Mesenchymal stem cell (in vitro differentiated cells and primary cell): Measurements from ENCODE around the gene ASH1L.
"Not testable (repeated sequence)": the region's sequence is repeated elsewhere in the genome, so short reads cannot be mapped to it uniquely, and the experiment has no call there.

ENCODE experiments used
- DNase-seq: peaks from one replicate; pipeline ENCODE4 v3.0.0-alpha.2; 2013
- H2AFZ ChIP-seq: one replicate; pipeline ENCODE4 v1.6.1; 2013; ENCODE audit warnings: low read depth, mild to moderate bottlenecking, control low read depth, inconsistent platforms, low read length, moderate library complexity
- H2AK5ac ChIP-seq: 2 replicates; pipeline ENCODE4 v1.6.1; 2013; ENCODE audit warnings: low read length, moderate library complexity, mild to moderate bottlenecking, inconsistent platforms; ENCODE audit not compliant: severe bottlenecking
- H2BK120ac ChIP-seq: one replicate; pipeline ENCODE4 v1.6.1; 2013; ENCODE audit warnings: low read depth, mild to moderate bottlenecking, inconsistent platforms, low read length, moderate library complexity
- H2BK12ac ChIP-seq, 2 experiments: one replicate each; pipeline ENCODE4 v1.6.1; 2013; ENCODE audit warnings: inconsistent platforms in 2 of 2, low read length in 2 of 2, mild to moderate bottlenecking in 2 of 2, moderate library complexity in 2 of 2, control low read depth in 1 of 2
- H2BK15ac ChIP-seq: one replicate; pipeline ENCODE4 v1.6.1; 2013; ENCODE audit warnings: mild to moderate bottlenecking, low read depth, inconsistent platforms; ENCODE audit not compliant: poor library complexity, severe bottlenecking
- H2BK5ac ChIP-seq: 2 replicates; pipeline ENCODE4 v1.6.1; 2013; ENCODE audit warnings: low read depth, mild to moderate bottlenecking, low read length, control low read depth, inconsistent platforms; ENCODE audit not compliant: poor library complexity, severe bottlenecking
- H3K14ac ChIP-seq, 2 experiments: one replicate each; pipeline ENCODE4 v1.6.1; 2013; ENCODE audit warnings: inconsistent platforms in 2 of 2, low read length in 2 of 2, control low read depth in 1 of 2, mild to moderate bottlenecking in 1 of 2, moderate library complexity in 1 of 2
- H3K18ac ChIP-seq, 2 experiments: one replicate each; pipeline ENCODE4 v1.6.1; 2013; ENCODE audit warnings: inconsistent platforms in 2 of 2, low read length in 2 of 2, control low read depth in 1 of 2, low read depth in 1 of 2, mild to moderate bottlenecking in 1 of 2
- H3K23ac ChIP-seq, 2 experiments: one replicate each; pipeline ENCODE4 v1.6.1; 2013; ENCODE audit warnings: inconsistent platforms in 2 of 2, low read length in 2 of 2, mild to moderate bottlenecking in 2 of 2, moderate library complexity in 2 of 2, control low read depth in 1 of 2
- H3K27ac ChIP-seq: 2 replicates; pipeline ENCODE4 v1.5.1; 2013; ENCODE audit warnings: mild to moderate bottlenecking, moderate library complexity, low read length, control low read depth, inconsistent platforms; ENCODE audit not compliant: poor library complexity, severe bottlenecking
- H3K27me3 ChIP-seq, 2 experiments: 2 replicates each; pipeline versions ENCODE4 v1.6.1 to v1.7.0; 2013; ENCODE audit warnings: low read length in 2 of 2, mild to moderate bottlenecking in 2 of 2, moderate library complexity in 2 of 2, control low read depth in 1 of 2, inconsistent platforms in 1 of 2; ENCODE audit not compliant: control insufficient read depth in 1 of 2, insufficient read depth in 1 of 2
- H3K36me3 ChIP-seq, 2 experiments: 2 replicates each; pipeline versions ENCODE4 v1.6.1 to v1.7.0; 2013; ENCODE audit warnings: low read length in 2 of 2, control low read depth in 1 of 2, inconsistent platforms in 1 of 2, low read depth in 1 of 2, mild to moderate bottlenecking in 1 of 2; ENCODE audit not compliant: insufficient read depth in 2 of 2, control insufficient read depth in 1 of 2
- H3K4ac ChIP-seq, 2 experiments: one replicate each; pipeline ENCODE4 v1.6.1; 2013; ENCODE audit warnings: inconsistent platforms in 2 of 2, low read length in 2 of 2, mild to moderate bottlenecking in 2 of 2, moderate library complexity in 2 of 2, control low read depth in 1 of 2, low read depth in 1 of 2
- H3K4me1 ChIP-seq: 2 replicates; pipeline ENCODE4 v1.6.1; 2013; ENCODE audit warnings: low read depth, low read length, control low read depth; ENCODE audit not compliant: control insufficient read depth, insufficient read depth
- H3K4me2 ChIP-seq: 2 replicates; pipeline ENCODE4 v1.6.1; 2013; ENCODE audit warnings: low read length, mild to moderate bottlenecking, inconsistent platforms; ENCODE audit not compliant: poor library complexity, severe bottlenecking
- H3K4me3 ChIP-seq, 2 experiments: 2 replicates each; pipeline versions ENCODE4 v1.5.1 to v1.7.0; 2013; ENCODE audit warnings: low read length in 2 of 2, mild to moderate bottlenecking in 2 of 2, control low read depth in 1 of 2, low read depth in 1 of 2; ENCODE audit not compliant: insufficient read depth in 1 of 2
- H3K79me1 ChIP-seq: replicated peaks from 2 replicates; pipeline ENCODE4 v1.6.1; 2013; ENCODE audit warnings: mild to moderate bottlenecking, control low read depth, low read length, inconsistent platforms; ENCODE audit not compliant: poor library complexity, severe bottlenecking
- H3K9ac ChIP-seq: 2 replicates; pipeline ENCODE4 v1.7.0; 2013; ENCODE audit warnings: mild to moderate bottlenecking, low read length, moderate library complexity
- H3K9me3 ChIP-seq: 2 replicates; pipeline ENCODE4 v1.7.0; 2013; ENCODE audit warnings: mild to moderate bottlenecking, low read length; ENCODE audit not compliant: control insufficient read depth
- H4K8ac ChIP-seq: one replicate; pipeline ENCODE4 v1.6.1; 2013; ENCODE audit warnings: inconsistent platforms, mild to moderate bottlenecking, low read length, moderate library complexity
- H4K91ac ChIP-seq: one replicate; pipeline ENCODE4 v1.6.1; 2013; ENCODE audit warnings: mild to moderate bottlenecking, low read length, inconsistent platforms
- WGBS: methylation state at CpG from one replicate; pipeline ENCODE4 v1.1.7; 2013; ENCODE audit warnings: mixed read lengths; 5-methylcytosine and 5-hydroxymethylcytosine counted together

ASH1L gene

GRCh38 chr1:155329980-155330598, 232.5 kb downstream of the ASH1L start:
- Histone ChIP-seq H3K9ac (no peak overlapping the region), H3K9me3 (no peaks in the 10 kb centered on the region), H3K4me3 (no peak overlapping the region), H3K23ac (no peak overlapping the region), H3K27me3 (no peaks in the 10 kb centered on the region), H4K91ac (no peak overlapping the region), H2BK120ac (no peak overlapping the region), H3K18ac (no peak overlapping the region), H2AK5ac (no peak overlapping the region), H3K4ac (no peak overlapping the region), H2BK5ac (no peak overlapping the region), H2BK12ac (no peak overlapping the region), H3K36me3 (peaks cover 52 to 60% of the 10 kb centered on the region in 2 experiments), H2AFZ (no peak overlapping the region), H4K8ac (no peak overlapping the region), H3K79me1 (peaks cover 20% of the 10 kb centered on the region), H2BK15ac (no peak overlapping the region), H3K4me1 (peaks cover 15% of the 10 kb centered on the region), H3K4me2 (no peak overlapping the region), H3K27ac (no peak overlapping the region), H3K14ac (no peak overlapping the region)
- WGBS: 94% methylated on average over 11 of the region's 11 CpGs
- no peak for DNase-seq

- H3K9ac ChIP-seq, H2BK5ac ChIP-seq, H3K23ac ChIP-seq, H3K27ac ChIP-seq, DNase-seq, H2BK120ac ChIP-seq, H2AK5ac ChIP-seq, H4K91ac ChIP-seq, H3K4me3 ChIP-seq, H3K4ac ChIP-seq, H3K14ac ChIP-seq, H4K8ac ChIP-seq, H3K18ac ChIP-seq, H2AFZ ChIP-seq, H3K9me3 ChIP-seq, H2BK12ac ChIP-seq, H2BK15ac ChIP-seq, H3K27me3 ChIP-seq, H3K4me2 ChIP-seq: not testable (repeated sequence)
- WGBS: 96% methylated on average over 6 of the region's 7 CpGs
- Histone ChIP-seq H3K79me1 (peaks cover 18% of the 10 kb centered on the region), H3K36me3 (peaks cover 42 to 53% of the 10 kb centered on the region in 2 experiments), H3K4me1 (peaks cover 15% of the 10 kb centered on the region)
These were observed 233.7 kb downstream of the ASH1L start for GRCh38 chr1:155328856-155329255.

GRCh38 chr1:155327981-155328380, 234.6 kb downstream of the ASH1L start:
- no peak overlapping the region for H2BK12ac ChIP-seq
- H2BK5ac ChIP-seq: no peak overlapping the region
- H2AFZ ChIP-seq: no peak overlapping the region
- no peaks in the 10 kb centered on the region for H3K9me3 ChIP-seq
- no peak overlapping the region for H2AK5ac ChIP-seq
- DNase-seq: no peak
- peaks cover 38 to 53% of the 10 kb centered on the region in 2 experiments for H3K36me3 ChIP-seq
- no peak overlapping the region for H3K18ac ChIP-seq
- H3K4ac ChIP-seq: no peak overlapping the region
- no peak overlapping the region for H2BK120ac ChIP-seq
- no peak overlapping the region for H3K27ac ChIP-seq
- peaks cover 15% of the 10 kb centered on the region for H3K4me1 ChIP-seq
- H3K4me3 ChIP-seq: no peak overlapping the region
- WGBS: 97% methylated on average over 4 of the region's 4 CpGs
- H3K79me1 ChIP-seq: peaks cover 18% of the 10 kb centered on the region
- no peak overlapping the region for H2BK15ac ChIP-seq
- H3K4me2 ChIP-seq: no peak overlapping the region
- H3K14ac ChIP-seq: no peak overlapping the region
- H4K91ac ChIP-seq: no peak overlapping the region
- no peak overlapping the region for H3K9ac ChIP-seq
- no peaks in the 10 kb centered on the region for H3K27me3 ChIP-seq
- no peak overlapping the region for H3K23ac ChIP-seq
- no peak overlapping the region for H4K8ac ChIP-seq

- peak overlapping the region; percentile 94 for H3K9ac ChIP-seq
- H3K27me3 ChIP-seq: no peaks in the 10 kb centered on the region
- H2AFZ ChIP-seq: no peak overlapping the region
- peaks cover 42 to 53% of the 10 kb centered on the region in 2 experiments for H3K36me3 ChIP-seq
- no peak overlapping the region for H3K23ac ChIP-seq
- no peak for DNase-seq
- H4K91ac ChIP-seq: no peak overlapping the region
- no peak overlapping the region for H3K14ac ChIP-seq
- H2AK5ac ChIP-seq: no peak overlapping the region
- H3K18ac ChIP-seq: no peak overlapping the region
- no peak overlapping the region for H3K4me3 ChIP-seq
- no peak overlapping the region for H2BK120ac ChIP-seq
- H2BK15ac ChIP-seq: no peak overlapping the region
- no peak overlapping the region for H3K4ac ChIP-seq
- no peak overlapping the region for H3K4me2 ChIP-seq
- H3K79me1 ChIP-seq: peaks cover 23% of the 10 kb centered on the region
- H3K9me3 ChIP-seq: no peaks in the 10 kb centered on the region
- WGBS: 97% methylated on average over 7 of the region's 7 CpGs
- peak overlapping the region; percentile 46 for H4K8ac ChIP-seq
- no peak overlapping the region for H3K27ac ChIP-seq
- H2BK5ac ChIP-seq: no peak overlapping the region
- H2BK12ac ChIP-seq: no peak overlapping the region
- H3K4me1 ChIP-seq: peaks cover 21% of the 10 kb centered on the region
These were observed 236.0 kb downstream of the ASH1L start for GRCh38 chr1:155326631-155327037.
